GM12891 (cell line): Measurements from ENCODE around the gene LAPTM5.
A peak's percentile ranks its signal among the peaks of the same experiment; 100 is the strongest.

Experiments
- DNase-seq: peaks from one replicate; pipeline ENCODE4 v3.0.0; 2011; ENCODE audit warnings: low spot score; ENCODE audit not compliant: insufficient read length
- FAIRE-seq: peaks from 2 replicates; lab custom pipeline; 2011; peaks lifted over from hg19 to GRCh38; lab: Jason Lieb, UNC
- PAX5 ChIP-seq: IDR thresholded peaks from 2 replicates; pipeline ENCODE4 v1.6.1; 2011; ENCODE audit warnings: low read length, moderate library complexity, mild to moderate bottlenecking; ENCODE audit not compliant: insufficient read depth, severe bottlenecking
- POLR2A ChIP-seq: IDR thresholded peaks from 2 replicates; pipeline ENCODE4 v1.6.1; 2011; ENCODE audit warnings: low read depth, low read length, control low read depth
- POLR2AphosphoS5 ChIP-seq: IDR thresholded peaks from 2 replicates; pipeline ENCODE4 v1.6.1; 2011; ENCODE audit warnings: low read depth, low read length, control low read depth
- POU2F2 ChIP-seq: IDR thresholded peaks from 2 replicates; pipeline ENCODE4 v1.6.1; 2011; ENCODE audit warnings: low read depth, mild to moderate bottlenecking, control low read depth, low read length, moderate library complexity
- SPI1 ChIP-seq: IDR thresholded peaks from 2 replicates; pipeline ENCODE4 v1.6.1; 2011; ENCODE audit warnings: low read depth, low read length, control low read depth
- TAF1 ChIP-seq: IDR thresholded peaks from 2 replicates; pipeline ENCODE4 v1.6.1; 2011; ENCODE audit warnings: low read depth, low read length, control low read depth

LAPTM5 gene

DNA sequence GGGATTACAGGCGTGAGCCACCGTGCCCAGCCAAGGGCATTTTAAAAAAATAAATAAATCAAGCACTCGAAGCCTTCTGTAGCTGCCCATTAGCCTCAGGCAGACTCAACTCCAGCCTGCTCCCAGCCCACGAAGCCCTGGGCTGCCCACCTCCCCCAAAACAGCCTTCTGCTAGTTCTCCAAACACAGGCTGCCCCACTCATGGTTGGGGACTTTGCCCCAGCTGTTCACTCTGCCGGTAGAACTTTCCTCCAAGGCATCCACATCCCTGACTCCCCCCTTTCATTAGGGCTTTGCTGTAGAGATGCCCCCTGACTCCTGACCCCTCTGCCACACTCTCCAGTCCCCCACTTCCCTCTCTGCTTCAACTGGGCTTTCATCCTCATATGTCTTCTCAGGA lies 29.7 kb upstream of the LAPTM5 start:
- FAIRE-seq (no peak), DNase-seq (no peak)
- TF ChIP-seq SPI1 (no peak), POLR2AphosphoS5 (no peak), TAF1 (no peak), POU2F2 (no peak), POLR2A (no peak), PAX5 (no peak)

DNA sequence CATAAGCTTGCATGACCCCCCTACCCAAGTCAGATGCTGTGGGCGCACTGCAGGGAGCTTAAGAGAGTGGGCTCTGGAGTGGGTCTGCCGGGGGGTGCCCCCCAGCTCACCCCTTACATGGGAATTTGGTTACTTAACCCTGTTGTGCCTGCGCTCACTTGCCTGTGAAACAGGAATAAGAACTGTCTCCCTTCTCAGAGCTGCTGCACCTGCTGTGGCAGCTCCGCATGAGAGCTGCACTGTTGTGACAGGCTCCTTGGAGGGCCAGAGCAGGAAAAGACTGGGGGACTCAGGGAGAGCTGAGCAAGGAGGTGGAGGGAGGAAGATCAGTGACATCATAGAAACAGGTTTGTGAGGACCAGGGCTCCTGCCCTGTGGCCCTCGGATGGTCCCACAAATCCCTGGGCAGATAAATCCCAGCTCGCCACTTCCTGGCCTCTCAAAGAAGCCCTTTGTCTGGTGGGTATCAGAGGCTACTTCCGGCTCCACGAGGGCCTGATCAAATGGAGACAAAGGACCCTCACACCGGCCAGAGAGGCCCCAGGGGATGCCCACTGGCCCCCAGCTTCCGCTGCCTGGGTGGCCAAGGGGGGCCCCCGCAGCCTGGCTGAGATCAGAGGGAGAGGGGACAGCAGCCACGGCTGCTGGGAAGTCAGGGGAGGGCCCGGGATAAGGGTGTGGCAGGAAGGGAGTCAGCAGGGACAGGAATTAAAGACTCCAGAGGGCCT lies 28.9 kb upstream of the LAPTM5 start:
- DNase-seq: no peak
- TF ChIP-seq POU2F2 (no peak), SPI1 (no peak), POLR2AphosphoS5 (no peak), POLR2A (no peak), TAF1 (no peak), PAX5 (no peak)
- FAIRE-seq: no peak

DNA sequence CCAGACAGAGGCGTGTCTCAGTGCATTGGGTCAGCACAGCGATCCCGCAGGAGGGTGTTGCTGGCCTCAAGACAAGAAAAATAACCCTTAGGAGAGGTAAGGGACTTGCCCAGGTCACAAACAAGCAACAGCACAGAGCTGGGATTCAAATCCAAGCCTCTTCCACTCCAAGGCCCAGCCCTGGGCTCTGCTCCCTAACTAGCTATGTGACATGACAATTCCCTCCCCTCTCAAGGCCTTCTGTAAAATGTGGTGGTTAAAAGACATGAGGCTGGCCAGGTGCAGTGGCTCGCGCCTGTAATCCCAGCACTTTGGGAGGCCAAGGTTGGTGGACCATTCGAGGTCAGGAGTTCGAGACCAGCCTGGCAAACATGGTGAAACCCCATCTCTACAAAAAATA lies 28.1 kb upstream of the LAPTM5 start:
- FAIRE-seq (no peak), DNase-seq (no peak)
- no peak for TF ChIP-seq POLR2A
- no peak for TF ChIP-seq TAF1
- no peak for TF ChIP-seq PAX5
- no peak for TF ChIP-seq POU2F2
- no peak for TF ChIP-seq SPI1
- TF ChIP-seq POLR2AphosphoS5: no peak

DNA sequence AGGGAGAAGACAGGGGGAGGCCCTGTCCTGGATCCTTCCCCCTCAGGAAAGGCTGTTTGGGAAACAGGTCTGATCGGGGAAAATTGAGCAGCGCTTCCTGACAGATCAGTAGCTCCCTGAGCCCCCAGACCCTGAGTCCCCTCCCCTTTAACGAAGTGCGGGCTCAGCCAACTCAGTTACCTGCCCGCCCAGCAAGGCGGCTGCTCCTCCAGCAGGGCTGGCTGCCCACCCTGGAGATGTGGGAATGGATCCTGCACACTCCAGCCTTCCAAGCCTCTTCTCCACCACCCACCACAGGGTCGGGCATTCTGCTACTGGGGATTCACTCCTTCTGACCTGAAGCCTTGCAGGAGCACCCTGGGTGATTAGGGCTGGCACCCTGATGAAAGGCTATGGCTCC lies 27.6 kb upstream of the LAPTM5 start:
- FAIRE-seq: no peak
- no peak for DNase-seq
- TF ChIP-seq POU2F2 (no peak), POLR2A (no peak), SPI1 (no peak), TAF1 (no peak), POLR2AphosphoS5 (no peak), PAX5 (no peak)

GRCh38 chr1:30783256-30783915 lies 25.8 kb upstream of the LAPTM5 start:
- no peak for TF ChIP-seq SPI1
- TF ChIP-seq POLR2AphosphoS5: no peak
- no peak for TF ChIP-seq POU2F2
- no peak for TF ChIP-seq TAF1
- TF ChIP-seq POLR2A: no peak
- TF ChIP-seq PAX5: no peak
- DNase-seq (no peak), FAIRE-seq (no peak)

DNA sequence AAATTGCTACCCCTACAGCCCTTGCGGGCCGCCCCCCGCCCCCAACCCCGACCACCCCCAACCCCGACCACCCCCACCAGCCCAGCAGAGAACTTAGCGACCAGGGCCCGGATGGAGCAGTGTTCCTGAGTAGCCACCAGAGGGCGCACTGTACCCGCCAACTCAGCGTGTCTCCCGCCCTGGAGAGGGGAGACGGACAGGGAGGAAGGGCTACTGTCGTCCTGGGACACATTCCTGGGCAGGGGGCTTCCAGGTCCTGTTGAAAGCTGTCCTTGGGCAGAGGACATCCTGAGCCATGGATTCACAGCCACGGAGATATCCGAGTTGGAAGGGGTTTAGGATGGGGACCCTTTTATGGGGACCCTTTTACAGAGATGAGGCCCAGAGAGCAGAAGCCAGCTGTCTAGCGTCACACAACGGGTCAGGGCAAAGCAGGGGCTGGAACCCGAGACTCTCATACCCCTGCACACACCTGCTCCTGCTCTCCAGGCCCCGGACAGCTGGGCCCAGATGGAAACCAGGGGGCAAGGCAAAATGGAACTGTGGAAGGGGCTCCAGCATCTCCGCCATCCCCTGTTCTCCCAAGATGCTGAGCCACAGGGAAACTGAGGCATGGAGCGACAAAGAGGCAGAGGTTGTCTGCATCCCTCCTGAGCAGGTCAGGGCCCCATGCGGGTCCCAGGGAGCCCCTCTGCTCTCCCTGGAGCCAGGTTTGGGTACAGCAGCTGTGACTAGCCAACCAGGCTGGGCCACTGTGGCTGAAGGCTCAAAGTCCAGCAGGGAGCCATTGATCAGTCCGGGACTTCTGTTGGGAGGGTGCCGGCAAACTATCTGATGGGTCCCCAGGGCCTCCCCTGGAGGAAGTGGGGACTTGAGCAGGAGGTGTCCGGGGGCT lies 25.0 kb upstream of the LAPTM5 start:
- DNase-seq (peak; percentile 88), FAIRE-seq (peak; percentile 88)
- TF ChIP-seq TAF1 (no peak), SPI1 (no peak), POU2F2 (no peak), PAX5 (no peak), POLR2AphosphoS5 (no peak), POLR2A (no peak)

DNA sequence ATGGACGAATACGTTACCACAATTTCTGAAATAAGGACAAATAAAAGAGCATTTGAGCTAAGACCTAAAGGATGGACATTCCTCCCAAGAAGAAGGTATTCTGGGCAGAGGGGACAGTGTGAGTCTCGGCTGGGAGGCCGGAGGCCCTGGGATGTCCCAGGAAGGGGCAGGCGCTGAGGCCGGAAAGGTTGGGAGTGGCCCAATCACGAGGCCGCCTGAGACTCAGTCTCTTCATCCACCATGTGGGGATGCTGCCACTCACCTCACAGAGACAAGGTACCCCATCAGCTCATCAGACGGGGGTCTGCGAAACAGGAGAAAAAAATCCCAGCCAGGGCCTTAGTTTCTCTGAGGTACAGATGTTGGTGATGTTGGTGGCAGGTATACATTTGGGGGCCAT lies 24.3 kb upstream of the LAPTM5 start:
- DNase-seq: no peak
- no peak for FAIRE-seq
- no peak for TF ChIP-seq POLR2A

DNA sequence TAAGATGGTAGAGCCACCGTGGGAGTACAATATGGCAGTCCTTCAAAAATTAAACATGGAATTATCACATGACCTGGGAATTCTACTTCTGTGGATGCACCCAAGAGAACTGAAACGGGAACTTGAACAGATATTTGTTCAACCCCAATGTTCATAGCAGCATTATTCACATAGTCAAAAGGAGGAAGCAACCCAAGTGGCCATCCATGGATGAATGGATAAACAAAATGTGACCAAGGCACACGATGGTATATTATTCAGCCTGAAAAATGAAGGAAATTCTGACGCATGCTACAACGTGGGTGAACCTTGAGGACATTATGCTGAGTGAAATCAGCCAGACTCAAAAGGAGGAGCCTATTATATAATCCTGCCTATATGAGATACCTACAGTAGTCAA lies 22.8 kb upstream of the LAPTM5 start:
- DNase-seq (no peak), FAIRE-seq (no peak)
- no peak for TF ChIP-seq POU2F2
- TF ChIP-seq TAF1: no peak

- FAIRE-seq: peak; percentile 82
- DNase-seq: peak; percentile 82
- TF ChIP-seq SPI1 (no peak), PAX5 (no peak), POLR2AphosphoS5 (no peak), TAF1 (no peak), POU2F2 (no peak), POLR2A (no peak)
Observed at GRCh38 chr1:30779294-30780071, 21.9 kb upstream of the LAPTM5 start.
